OCI-LY1 (cell line): ENCODE measurements around the gene PPARGC1A.

Source experiments
- H2AFZ ChIP-seq: fragments of 200-600 bp; sonication (generic), shearing (Covaris generic); 2 replicates; pipeline ENCODE4 v1.6.0; 2014; ENCODE audit warnings: antibody characterized with exemption, mild to moderate bottlenecking, low read length
- H3F3A ChIP-seq: fragments of 200-600 bp; sonication (generic), shearing (Covaris generic); 2 replicates; pipeline ENCODE4 v1.6.0; 2014; ENCODE audit warnings: mild to moderate bottlenecking, antibody characterized with exemption, low read length, moderate library complexity; ENCODE audit not compliant: insufficient read depth
- H3K27ac ChIP-seq: fragments of 200-600 bp; sonication (generic); 2 replicates; pipeline ENCODE4 v1.5.1; 2014; ENCODE audit warnings: low read length, mixed run types, mild to moderate bottlenecking, low read depth; ENCODE audit not compliant: poor library complexity, severe bottlenecking
- H3K27me3 ChIP-seq: fragments of 200-600 bp; sonication (generic); 2 replicates; pipeline ENCODE4 v1.6.0; 2014; ENCODE audit warnings: antibody characterized with exemption, mild to moderate bottlenecking, low read length, moderate library complexity; ENCODE audit not compliant: insufficient read depth
- H3K36me3 ChIP-seq: fragments of 200-600 bp; sonication (generic); 2 replicates; pipeline ENCODE4 v1.6.1; 2014; ENCODE audit warnings: mild to moderate bottlenecking, antibody characterized with exemption, low read length, moderate library complexity, mixed read lengths; ENCODE audit not compliant: insufficient read depth
- H3K4me1 ChIP-seq: fragments of 200-600 bp; sonication (generic); 2 replicates; pipeline ENCODE4 v1.5.1; 2014; ENCODE audit warnings: mild to moderate bottlenecking, low read length, moderate library complexity; ENCODE audit not compliant: insufficient read depth, severe bottlenecking
- H3K4me2 ChIP-seq: fragments of 200-600 bp; sonication (generic), shearing (Covaris generic); 2 replicates; pipeline ENCODE4 v1.6.1; 2014; ENCODE audit warnings: low read length
- H3K4me3 ChIP-seq: fragments of 200-600 bp; sonication (generic); 2 replicates; pipeline ENCODE4 v1.5.1; 2014; ENCODE audit warnings: low read length, low read depth, mild to moderate bottlenecking, mixed read lengths; ENCODE audit not compliant: poor library complexity, severe bottlenecking
- H3K79me2 ChIP-seq: fragments of 200-600 bp; shearing (Covaris generic); 2 replicates; pipeline ENCODE4 v1.6.1; 2016; ENCODE audit warnings: mixed run types, low read length, mixed read lengths; ENCODE audit not compliant: insufficient read depth
- H3K9ac ChIP-seq: fragments of 200-600 bp; sonication (generic), shearing (Covaris generic); 2 replicates; pipeline ENCODE4 v1.6.1; 2014; ENCODE audit warnings: mild to moderate bottlenecking, low read length, mixed read lengths
- H3K9me2 ChIP-seq: fragments of 200-600 bp; sonication (generic), shearing (Covaris generic); 2 replicates; pipeline ENCODE4 v1.6.1; 2014; ENCODE audit warnings: low read depth, mild to moderate bottlenecking, low read length, mixed read lengths
- H3K9me3 ChIP-seq: fragments of 200-600 bp; shearing (Covaris generic); 2 replicates; pipeline ENCODE4 v1.6.1; 2014; ENCODE audit warnings: low read length, mixed read lengths
- H4K20me1 ChIP-seq: fragments of 200-600 bp; sonication (generic), shearing (Covaris generic); 2 replicates; pipeline ENCODE4 v1.6.0; 2016; ENCODE audit warnings: mild to moderate bottlenecking, low read length; ENCODE audit not compliant: insufficient read depth
- CTCF ChIP-seq: fragments of 200-600 bp; sonication (generic), shearing (Covaris generic); IDR thresholded peaks from 2 replicates; pipeline ENCODE4 v1.5.1; 2017; ENCODE audit warnings: mild to moderate bottlenecking, antibody characterized with exemption, low read length, moderate library complexity, mixed read lengths
- EZH2 ChIP-seq: fragments of 200-600 bp; sonication (generic), shearing (Covaris generic); IDR thresholded peaks from 2 replicates; pipeline ENCODE4 v1.8.0; 2017; ENCODE audit warnings: borderline replicate concordance, mixed run types, mild to moderate bottlenecking, antibody characterized with exemption, low read length, moderate library complexity, mixed read lengths

Gene PPARGC1A

GRCh38 chr4:23884741-23885140, 5.1 kb downstream of the PPARGC1A start:
- Histone ChIP-seq H3K4me2 (no peak overlapping the region), H3K4me1 (no peaks in the 10 kb centered on the region), H4K20me1 (no peaks in the 10 kb centered on the region), H2AFZ (no peak overlapping the region), H3K79me2 (no peaks in the 10 kb centered on the region), H3K27me3 (no peaks in the 10 kb centered on the region), H3K4me3 (no peak overlapping the region), H3K9me2 (no peaks in the 10 kb centered on the region), H3K36me3 (no peaks in the 10 kb centered on the region), H3K27ac (no peak overlapping the region), H3K9ac (no peak overlapping the region), H3F3A (no peaks in the 10 kb centered on the region), H3K9me3 (no peaks in the 10 kb centered on the region)
- no peak for TF ChIP-seq EZH2
- TF ChIP-seq CTCF, result no peak

DNA sequence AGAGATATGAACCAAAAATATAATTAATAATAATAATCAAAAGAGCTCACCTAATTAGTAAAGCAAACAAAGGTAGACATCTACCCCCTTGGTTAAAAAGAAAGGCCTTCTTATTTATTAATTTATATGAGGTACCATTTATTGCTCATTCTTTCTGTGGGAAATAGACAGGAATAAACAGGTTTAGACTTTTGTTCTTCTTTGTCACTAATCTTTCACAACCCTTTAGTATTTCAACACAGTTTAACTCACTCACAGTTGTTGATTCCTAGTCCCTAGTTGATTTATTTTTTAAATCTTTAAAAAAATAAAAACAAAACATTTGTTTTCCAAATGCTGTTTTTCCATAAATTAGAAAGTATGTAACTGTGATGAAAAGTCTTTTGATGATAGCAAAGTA, 5.6 kb downstream of the PPARGC1A start:
- Histone ChIP-seq H3K27ac (no peak overlapping the region), H3K9me2 (no peaks in the 10 kb centered on the region), H3K4me3 (no peak overlapping the region), H3K36me3 (no peaks in the 10 kb centered on the region), H3K9ac (no peak overlapping the region), H4K20me1 (no peaks in the 10 kb centered on the region), H3K4me2 (no peak overlapping the region), H3F3A (no peaks in the 10 kb centered on the region), H3K79me2 (no peaks in the 10 kb centered on the region), H3K27me3 (no peaks in the 10 kb centered on the region), H3K4me1 (no peaks in the 10 kb centered on the region), H2AFZ (no peak overlapping the region), H3K9me3 (no peaks in the 10 kb centered on the region)
- TF ChIP-seq CTCF, result no peak
- TF ChIP-seq EZH2, result no peak

DNA sequence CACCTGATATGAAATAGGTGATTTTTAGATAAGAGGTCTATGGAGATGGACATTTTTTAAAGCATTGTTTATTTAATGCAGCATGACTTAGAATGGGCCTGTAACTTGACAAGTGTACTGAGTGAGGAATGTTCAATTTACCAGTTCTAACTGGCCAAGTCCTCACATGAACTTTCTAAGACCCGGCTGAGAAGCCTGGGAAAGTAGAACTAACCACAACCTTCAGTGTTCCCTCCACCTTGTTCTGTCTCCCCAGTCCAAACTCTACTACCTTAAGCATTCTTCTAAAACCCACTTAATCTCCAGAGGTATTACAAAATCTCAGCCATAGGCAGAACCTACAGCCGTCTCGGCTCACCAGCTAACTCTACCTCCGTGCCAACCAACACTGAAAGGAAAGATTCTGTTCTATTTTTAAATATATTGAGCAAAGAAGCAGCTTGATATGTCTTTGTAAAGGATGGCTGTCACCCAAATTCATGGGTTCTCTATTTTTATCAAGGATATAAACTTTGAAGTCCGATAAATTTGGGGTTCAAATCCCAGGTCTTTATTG, 6.8 kb downstream of the PPARGC1A start:
- no peaks in the 10 kb centered on the region for H3K4me1 ChIP-seq

More for the DNA sequence above, 6.8 kb downstream of the PPARGC1A start:
- Histone ChIP-seq H3F3A (no peaks in the 10 kb centered on the region), H3K27me3 (no peaks in the 10 kb centered on the region), H3K4me3 (no peak overlapping the region), H3K9me2 (no peaks in the 10 kb centered on the region), H3K4me2 (no peak overlapping the region), H2AFZ (no peak overlapping the region), H3K27ac (no peak overlapping the region), H3K9me3 (no peaks in the 10 kb centered on the region), H3K79me2 (no peaks in the 10 kb centered on the region), H3K9ac (no peak overlapping the region), H3K36me3 (no peaks in the 10 kb centered on the region), H4K20me1 (no peaks in the 10 kb centered on the region)
- no peak for TF ChIP-seq EZH2
- TF ChIP-seq CTCF, result no peak
